AG20443 (cell line): ENCODE measurements around the gene VPS52.
"Not testable (repeated sequence)": the region's sequence is repeated elsewhere in the genome, so short reads cannot be mapped to it uniquely, and the experiment has no call there.

ENCODE experiments used
- DNase-seq: peaks from one replicate; pipeline ENCODE4 v3.0.0; 2012; ENCODE audit warnings: low spot score, mixed read lengths

VPS52 gene

DNA sequence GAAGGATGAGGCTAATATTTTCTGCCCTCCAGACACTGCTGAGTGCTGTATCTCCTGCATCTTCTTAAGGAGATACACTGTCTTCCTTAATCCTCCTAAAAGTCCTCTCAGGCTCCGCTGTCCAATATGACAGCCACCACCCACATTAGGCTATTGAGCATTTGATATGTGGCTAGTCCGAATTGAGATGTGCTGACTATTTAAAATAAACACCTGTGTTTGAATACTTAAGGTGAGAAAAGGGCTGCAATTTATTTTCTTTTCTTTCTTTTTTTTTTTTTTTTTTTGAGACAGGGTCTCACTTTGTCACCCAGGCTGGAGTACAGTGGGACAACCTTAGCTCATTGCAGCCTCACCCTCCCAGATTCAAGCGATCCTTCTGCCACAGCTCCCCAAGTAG, 30.2 kb upstream of the VPS52 start:
- DNase-seq, result no peak

DNA sequence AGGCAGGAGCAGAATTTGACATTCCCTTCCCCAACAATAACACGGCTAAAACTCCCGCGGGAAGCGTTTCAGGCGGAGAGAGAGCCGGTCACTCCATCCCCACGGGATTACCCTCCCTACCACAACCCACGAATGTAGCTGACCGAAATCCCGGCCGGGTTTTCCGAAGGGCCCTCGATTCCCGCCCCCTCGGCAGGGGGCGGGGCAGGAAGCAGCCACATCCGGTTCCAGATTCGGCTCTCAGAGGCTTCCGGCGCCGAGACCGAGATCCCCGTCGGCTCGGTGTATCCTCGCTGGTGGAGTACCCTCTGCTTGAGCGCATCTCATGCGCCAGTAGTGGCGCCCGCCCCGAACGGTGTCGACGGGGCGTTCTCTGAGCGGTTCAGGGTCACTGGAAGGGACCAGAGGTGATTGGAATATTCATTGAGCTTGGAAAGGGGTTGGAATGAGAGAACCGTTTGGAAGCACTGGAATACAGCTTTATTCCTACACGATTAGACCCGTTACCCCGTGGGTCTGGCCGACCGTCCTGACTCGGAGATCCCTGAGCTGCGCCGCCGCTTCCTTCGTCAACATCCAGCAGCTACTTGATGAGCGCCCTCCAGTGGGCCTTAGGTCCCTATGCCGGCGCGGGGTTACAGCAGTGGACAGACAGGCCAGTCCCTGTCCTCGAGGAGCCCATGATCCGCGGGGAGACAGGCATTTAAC, 27.7 kb upstream of the VPS52 start:
- DNase-seq, result peak; percentile 91

DNA sequence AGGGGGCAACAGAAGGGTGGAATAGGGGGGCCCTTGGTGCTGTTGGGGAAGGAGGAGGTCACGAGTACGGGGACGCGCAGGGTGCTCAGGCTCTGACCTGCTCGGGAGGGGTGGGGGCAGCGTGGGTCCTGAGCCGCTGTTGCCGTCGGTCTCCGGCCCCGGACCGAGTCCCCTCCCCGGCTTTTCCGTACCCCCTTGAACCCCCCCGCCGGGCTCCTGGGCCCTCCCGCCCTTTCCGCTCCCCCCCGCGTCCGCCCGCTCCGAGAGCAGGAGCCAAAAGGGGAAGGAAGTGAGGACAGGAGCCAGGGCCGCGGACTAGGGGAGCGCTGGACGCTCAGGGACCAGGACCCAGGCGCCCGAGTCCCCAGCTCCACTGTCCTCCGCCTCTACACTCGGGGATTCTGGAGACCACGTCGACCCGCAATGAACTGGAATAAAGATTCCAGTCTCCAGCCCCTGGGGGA, 27.1 kb upstream of the VPS52 start, which contains the start of gene RGL2:
Gene RGL2 (minus strand): TSS at position 170 of the 464 bp plus-strand sequence. CDS start 332 bp downstream, outside the sequence.
- peak; percentile 75 for DNase-seq

DNA sequence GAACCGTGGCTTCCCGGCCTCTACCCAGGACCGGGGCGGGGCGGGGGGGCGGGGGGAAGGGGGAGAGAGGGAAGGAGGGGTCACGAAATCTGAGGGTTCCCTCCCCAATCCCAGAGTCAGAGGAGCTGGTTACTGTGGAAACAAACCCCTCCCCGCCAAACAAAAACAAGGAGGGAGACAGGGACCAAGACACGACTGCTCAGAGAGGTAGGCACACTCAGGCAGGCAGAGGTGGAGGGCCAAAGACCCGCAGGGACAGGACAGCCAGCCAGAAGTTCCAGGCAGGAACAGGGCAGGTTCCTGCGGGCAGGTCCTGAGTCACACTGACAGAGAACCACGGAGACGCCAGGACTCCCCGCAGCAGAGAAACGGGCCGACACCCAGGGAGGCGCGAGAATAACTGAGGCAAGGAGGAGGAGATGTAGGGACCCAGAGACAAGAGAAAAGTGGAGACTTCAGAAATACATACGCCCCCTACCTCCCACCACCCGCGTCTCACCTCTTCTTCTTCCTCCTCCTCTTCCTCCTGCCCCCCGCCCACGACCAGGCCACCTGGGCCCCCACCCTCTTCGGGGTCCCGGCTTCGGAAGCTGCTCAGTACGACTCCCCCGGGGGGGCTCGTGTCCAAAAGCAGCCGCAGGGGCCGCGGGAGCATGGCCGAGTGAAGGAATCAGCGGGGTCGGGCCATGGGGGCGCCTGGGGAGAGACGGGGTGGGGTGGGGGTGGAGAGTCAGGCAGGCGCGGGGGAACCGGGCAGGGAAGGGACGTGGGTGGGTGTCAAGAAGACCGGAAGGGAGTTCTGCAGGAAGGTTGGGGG, 26.5 kb upstream of the VPS52 start:
- DNase-seq, result peak; percentile 92

DNA sequence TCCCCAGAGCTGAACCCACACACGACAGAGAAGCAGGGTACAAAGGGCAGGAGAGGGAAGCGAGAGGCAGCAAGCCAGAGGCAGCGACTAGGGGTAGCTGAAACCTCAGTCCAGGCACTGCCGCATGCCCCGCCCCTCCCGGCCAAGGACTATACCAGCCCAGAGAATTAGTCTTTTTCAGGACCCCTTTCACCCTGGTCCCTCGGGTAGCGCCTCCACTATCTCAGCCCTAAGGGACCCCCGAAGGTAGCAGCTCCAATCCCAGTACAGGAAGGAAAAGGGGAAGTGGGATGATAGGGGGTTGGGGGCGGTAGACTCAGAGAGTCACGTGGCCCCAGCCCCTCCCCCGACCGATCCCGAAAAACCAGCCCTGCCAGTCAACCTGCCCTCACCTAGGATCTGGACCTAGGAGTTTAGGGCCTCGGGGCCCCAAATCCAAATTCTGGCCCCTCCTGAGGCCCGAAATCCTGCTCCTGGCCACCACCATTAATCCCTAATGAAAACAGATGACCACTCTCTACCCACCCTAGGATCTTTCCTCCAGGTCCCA, 25.8 kb upstream of the VPS52 start:
- DNase-seq, result no peak

DNA sequence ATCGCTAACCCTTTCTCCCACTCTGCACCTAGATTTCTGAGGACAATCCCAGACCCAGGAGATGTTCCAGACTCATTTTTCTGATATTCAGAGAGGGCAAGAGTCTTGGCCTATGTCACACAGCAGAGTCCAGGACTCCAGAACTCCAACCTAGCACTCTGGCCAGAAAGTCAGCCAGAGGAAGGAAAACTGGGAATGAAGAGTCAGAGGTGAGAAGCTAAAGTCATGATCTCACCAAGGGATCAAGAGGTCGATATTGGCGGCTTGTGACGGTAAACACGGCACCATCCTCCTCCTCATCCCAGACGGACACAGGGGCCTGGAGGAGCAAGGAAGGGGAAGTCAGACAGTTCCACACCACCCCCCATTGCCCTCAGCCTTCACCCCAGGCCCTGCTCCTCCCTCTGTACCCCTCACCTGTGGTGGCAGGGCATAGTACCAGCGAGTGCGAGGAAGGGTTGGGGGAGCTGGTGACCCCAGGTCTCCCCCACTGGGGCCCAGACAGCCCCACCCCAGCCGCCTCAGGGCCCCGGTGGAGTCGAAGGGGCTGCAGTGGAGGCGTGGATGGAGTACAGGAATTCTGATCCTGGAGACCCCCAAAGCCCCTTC, 25.2 kb upstream of the VPS52 start:
- no peak for DNase-seq

DNA sequence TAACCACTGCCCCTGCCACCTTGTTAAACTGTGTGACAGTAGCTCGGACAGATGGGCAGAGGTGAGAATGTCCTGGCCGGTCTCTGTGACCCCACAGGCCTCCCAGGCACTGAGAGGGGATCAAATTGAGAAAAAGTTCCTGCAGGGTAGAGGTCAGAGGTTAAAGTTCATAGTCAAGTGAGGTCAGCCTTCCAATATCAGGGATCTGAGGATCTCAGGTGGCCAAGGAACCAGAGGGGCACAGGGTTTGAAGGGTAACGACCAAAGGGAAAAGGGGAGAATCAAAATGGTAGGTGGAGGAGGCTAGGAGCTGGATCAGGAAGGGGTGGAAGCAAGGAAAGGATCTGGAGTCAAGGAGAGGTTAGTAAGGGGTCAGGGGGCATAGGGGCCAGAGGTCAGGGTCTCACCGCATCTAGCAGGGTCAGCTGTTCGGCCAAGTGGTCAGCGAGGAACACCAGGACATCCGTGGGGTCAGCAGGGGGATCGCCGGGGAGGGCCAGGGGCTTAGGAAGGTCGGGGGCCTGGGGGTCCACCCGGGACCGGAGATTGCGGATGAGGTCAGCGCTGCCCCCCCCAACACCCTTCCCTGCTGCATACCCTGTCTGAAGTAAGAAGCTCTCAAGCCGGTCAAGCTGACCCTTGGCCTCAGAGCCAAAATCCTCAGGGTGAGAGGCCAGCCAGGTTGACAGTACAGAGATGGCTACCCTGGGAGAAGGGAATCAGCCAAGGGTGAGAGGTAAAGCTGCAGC, 24.1 kb upstream of the VPS52 start:
- DNase-seq, result no peak

DNA sequence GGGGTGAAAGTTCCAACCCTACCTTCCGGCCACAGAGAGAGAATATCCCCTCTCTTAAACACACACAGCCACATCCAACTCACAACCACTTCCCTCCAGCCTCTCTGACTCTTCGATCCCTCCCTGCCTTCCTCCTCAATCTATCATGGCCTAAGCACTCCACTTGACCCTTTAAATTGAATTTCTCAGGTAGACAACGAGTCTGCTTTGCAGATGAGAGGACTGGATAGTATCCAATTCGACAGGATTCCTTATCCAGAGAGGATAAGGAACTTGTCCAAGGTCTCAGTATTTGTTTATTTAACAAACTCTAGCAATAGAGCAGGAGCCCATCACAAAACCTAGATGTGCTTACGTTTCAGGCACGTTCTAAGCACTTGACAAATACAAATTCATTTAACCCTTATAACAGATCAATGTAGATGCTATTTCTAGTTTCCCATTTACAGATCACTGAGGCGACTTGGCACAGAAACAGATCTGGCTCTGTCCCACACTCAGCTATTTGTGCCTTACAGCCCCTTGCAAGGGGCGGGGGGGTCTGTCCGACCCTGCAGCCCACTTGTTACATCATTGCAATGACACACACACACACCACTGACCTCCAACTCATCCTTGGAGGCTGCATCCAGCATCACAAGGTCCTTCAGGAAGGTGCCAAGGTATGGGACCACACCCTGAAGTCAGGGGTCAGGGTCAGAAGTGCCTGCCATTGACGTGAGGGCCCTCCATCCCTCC, 22.6 kb upstream of the VPS52 start:
- DNase-seq, result no peak

DNA sequence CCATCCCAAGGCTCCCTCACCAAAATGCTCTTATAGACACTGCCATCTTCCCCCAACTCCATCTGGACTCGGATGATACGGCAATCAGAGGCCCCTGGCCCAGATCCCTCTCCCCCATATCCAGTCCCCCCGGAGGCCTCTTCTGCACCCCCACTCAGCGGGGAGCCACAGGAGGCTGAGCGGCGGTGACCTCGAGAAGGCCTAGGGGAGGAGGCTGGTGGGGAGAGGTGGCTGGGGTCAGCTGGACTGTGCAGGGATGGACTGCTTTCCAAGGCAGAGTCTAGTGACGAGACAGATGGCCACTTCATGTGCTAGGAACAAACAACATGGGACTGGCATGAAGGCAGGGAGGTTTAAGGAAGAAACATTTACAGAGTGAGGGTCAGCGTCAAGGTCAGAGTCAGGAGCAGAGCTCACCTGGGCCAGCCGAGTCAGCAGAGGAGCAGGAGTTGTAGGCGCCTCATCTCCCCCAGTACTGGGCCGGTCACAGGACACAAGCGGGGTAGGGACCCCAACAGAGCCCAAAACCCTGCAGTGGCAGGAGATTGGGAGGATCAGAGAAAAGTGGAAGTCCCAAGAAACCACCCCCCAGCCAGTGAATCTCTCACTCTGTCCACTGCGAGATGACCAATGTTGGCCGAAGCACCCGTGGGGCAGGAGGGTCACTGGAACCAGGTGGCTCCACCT, 21.5 kb upstream of the VPS52 start:
- DNase-seq, result no peak

DNA sequence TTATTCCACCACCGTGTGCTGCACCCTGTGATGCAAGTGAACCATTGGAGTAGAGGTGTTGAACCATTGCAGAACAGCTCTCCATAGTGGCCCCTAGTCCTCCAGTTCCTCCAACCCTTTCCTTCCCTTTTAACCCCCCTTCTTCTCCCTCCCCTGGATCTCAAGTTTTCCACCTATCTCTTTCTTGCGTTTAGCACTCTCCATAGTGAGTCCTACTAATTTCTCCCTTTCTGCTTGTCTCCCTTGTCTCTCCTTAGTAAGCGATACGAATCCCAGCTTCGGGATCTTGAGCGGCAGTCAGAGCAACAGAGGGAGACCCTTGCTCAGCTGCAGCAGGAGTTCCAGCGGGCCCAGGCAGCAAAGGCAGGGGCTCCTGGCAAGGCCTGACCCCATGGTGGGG, 18.8 kb upstream of the VPS52 start:
- no peak for DNase-seq

DNA sequence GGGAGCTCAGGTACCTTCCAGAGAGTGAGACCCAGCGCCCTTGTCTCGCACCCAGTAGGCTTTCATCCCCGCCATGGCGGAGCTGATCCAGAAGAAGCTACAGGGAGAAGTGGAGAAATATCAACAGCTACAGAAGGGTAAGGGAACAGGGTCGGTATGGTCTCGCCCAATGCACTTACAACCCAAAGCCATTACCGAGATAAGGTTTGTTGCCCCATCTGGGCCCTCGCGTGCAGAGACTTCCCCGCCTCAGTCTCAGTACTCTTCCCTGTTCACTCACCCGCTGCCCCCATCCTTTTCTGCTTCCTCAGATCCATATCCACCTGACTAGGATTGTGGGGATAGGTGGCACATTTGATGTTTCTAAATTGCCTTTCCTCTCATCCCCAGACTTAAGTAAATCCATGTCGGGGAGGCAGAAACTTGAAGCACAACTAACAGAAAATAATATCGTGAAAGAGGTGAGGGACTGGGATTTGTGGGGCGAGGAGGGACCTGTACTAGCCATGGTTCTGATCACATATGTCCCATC, 18.2 kb upstream of the VPS52 start:
- peak; percentile 27 for DNase-seq

DNA sequence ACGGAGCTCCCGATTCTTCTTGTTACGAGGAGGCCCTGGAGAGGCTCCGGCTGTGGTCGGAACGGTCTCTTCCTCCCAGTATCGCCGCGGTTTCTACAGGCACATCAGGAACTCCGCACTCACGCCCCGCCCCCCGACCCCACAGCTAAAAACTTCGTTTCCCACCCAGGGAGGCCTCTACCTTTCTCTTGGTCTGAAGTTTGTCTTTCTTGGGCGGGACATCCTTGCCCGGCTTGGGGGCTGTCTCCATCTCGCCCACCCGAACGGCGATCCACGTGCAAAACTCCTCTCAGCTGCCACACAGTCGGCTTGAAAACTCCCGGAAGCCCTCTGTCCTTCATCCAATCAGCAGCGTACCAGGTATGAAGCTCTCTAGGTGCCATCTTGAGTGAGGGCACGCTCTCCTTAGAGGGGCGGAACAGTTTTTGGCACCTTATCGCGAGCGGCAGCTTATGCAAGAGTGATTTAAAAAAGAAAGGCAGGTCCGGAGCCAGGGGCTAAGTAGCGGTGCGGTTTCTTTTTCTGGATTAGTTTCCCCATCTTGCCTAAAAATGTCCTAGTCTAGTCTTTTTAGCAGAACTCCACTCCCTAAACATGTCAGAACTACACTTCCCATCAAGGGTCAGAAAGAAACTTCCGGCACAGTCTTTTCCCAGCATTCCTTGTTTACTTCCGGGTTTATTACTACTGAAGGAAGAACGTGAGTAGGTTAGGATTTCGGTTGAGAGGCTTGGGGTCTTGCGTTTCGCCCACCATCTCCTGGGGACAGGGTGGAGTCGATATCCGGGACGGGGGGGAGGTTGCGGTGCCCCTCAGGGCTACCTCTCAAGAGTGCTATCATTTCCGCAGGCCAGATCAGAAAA, 17.5 kb upstream of the VPS52 start, which contains the start of the genes PFDN6 and WDR46:
Gene PFDN6 (plus strand): TSS at position 681 of the 863 bp plus-strand sequence. CDS start 256 bp downstream, outside the sequence.
Gene WDR46 (minus strand): TSS at position 319 of the 863 bp plus-strand sequence. CDS start 69 bp downstream, at position 250.
- DNase-seq, result peak; percentile 93

DNA sequence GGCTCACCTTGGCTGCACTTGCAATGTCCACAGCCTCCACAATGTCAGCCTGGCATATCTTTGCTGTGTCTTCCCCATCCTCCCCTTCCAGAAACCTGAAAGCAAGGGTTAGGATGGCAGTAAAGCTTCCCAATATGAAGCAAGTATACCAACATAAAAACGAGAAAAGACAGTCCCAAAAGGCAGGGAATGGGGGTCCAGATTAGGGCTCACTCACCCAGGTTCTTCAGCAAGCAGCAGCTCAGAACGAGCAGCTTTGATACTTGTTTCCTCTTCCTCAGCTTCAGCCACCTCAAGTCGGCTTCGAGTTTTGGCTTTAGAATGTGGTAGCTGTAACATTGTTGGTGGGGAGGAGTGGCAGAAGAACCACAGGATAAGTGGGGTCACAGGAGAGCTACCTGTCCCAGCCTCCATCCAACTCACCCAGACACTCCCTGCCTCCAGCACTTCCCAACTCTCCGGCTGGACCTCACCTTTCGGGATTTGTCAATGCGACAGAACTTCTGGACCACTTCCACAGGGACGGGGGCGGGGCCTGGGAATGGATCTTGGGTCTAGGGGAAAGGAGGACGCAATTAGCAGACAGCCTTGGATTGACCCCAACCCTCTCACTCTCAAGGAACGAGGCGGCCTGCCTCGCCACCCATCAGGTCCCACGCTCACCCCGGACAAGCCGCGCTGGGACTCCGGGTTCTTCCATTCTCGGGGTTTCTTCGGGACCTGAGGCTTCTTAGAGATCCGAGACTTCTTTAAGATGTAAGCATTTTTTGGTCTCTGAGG, 16.7 kb upstream of the VPS52 start:
- DNase-seq, result peak; percentile 32

DNA sequence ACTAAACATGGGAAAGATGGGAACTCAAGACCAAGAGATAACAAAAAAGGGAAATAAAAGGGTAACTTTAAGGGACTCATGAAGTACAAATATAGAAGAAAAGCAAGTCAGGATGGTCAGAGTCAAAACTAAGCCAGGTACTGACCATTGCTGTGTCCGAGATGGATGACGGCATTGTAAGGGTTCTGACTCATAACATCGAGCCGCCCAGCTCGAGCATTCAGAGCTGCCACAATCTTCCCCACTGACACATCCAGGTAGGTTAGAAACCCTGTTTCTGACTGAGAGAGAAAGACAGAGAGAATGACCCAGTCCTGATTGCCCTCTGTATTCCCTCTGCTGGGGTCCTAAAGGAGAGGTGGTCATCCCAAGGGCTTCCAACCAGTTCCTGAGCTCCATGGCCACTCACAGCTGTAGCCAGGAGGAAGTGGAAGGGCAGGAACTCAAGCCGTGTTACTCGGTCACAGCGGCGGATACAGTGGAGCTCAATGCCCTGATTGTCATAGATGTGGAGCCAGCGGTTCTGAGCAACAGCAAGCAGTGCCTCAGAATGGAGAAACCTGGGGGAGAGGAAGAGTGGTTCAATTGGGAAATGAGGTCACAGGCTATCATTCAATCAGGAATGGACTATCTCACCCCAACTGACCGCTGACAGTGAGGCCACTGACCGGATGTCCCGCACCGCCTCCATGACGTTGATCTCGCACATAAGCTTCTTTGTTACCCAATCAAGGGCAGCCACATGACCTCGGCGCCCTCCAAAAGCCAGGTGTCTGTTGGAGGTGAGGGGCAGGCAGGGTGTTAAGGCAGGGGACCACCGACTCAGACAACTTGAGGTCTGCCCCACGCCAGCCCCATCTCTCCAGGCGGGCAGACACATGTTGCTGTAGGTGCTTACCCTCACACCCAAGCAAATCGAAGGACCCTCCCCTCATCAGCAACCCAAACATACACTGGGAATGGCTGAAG, 15.6 kb upstream of the VPS52 start:
- DNase-seq, result no peak

DNA sequence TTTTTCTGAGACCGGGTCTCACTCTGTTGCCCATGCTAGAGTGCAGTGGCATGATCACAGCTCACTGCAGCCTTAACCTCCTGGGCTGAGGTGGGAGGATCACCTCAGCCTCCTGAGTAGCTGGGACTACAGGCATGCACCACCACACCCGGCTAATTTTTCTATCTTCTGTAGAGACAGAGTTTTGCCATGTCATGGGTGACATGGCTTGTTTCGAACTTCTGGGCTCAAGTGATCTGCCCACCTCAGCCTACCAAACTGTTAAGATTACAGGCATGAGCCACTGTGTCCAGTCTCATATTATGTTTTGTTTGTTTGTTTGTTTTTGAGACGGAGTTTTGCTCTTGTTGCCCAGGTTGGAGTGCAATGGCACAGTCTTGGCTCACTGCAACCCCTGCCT, 13.5 kb upstream of the VPS52 start:
- DNase-seq, result not testable (repeated sequence)

DNA sequence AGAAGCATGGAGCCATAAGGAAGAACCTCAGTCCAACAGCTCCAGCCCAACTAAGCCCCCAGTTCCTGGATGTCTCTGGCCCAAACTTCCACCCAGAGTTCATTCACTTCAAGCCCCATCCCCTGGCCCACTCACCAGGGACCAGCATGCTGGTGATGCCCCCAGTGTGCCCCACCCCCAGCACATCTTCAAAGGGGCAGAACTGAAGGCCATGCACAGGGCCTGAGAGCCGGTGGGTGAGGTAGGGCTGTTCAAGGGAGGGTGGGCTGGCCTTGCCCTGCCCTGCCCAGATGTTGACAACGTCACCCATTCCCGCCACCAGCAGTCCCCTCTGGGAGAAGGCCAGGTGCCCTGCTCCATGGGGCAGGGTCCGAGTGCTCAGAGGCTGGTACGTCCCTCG, 8.9 kb upstream of the VPS52 start:
- no peak for DNase-seq

DNA sequence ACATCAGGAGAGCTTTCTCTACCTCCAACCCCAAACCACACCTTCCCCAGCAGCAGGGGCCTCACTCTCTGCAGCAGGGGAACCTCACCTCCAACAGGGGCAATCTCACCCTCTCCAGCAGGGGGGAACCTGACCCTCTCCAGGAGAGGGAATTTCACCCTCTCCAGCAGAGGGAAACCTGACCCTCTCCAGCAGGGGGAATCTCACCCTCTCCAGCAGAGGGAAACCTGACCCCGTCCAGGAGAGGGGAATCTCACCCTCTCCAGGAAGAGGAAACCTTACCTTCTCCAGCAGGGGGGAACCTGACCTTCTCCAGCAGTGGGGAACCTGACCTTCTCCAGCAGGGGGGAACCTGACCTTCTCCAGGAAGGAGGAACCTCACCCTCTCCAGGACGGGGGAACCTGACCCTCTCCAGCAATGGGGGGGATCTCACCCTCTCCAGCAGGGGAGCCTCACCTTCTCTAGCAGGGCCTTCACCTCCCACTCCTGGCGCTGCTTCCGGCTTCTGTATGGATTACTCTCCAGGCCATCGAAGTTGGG, 8.4 kb upstream of the VPS52 start:
- peak; percentile 52 for DNase-seq
